ENCODE data around the gene GPR25.

Gene GPR25, protein sequence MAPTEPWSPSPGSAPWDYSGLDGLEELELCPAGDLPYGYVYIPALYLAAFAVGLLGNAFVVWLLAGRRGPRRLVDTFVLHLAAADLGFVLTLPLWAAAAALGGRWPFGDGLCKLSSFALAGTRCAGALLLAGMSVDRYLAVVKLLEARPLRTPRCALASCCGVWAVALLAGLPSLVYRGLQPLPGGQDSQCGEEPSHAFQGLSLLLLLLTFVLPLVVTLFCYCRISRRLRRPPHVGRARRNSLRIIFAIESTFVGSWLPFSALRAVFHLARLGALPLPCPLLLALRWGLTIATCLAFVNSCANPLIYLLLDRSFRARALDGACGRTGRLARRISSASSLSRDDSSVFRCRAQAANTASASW

DNA sequence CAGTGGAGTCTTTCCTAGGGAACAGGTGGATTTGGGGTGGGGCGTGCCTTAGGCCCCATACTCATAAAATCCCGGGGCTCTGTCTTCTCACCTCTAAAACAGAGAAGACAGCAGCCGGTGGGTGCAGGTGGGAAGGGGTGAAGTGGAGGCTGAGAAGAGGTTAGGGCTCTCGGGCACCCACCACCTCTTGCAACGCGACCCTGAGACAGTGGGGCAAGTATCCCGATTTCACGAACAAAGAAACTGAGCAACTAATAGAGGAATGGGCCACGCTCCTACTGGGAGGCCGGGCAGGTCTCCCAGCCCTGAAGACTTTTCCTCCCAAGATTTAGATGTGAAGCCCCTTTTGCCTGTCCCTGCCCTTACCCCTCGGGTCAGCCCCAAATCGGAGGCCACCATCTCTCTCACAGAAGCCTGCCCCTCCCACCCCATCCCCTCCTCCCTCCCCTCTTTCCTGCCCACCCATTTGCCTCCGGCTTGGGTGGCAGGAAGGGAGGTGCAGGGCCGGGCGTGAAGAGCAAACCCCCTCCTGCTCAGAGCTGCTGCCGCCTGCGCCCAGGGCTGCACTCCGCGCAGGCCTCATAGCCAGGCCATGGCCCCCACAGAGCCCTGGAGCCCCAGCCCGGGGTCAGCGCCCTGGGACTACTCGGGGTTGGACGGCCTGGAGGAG is at the start of gene GPR25:
TSS of gene GPR25 (plus strand) at position 536 of the 670 bp plus-strand sequence. CDS start at position 593, 57 bp downstream.
- no peak for DNase-seq

DNA sequence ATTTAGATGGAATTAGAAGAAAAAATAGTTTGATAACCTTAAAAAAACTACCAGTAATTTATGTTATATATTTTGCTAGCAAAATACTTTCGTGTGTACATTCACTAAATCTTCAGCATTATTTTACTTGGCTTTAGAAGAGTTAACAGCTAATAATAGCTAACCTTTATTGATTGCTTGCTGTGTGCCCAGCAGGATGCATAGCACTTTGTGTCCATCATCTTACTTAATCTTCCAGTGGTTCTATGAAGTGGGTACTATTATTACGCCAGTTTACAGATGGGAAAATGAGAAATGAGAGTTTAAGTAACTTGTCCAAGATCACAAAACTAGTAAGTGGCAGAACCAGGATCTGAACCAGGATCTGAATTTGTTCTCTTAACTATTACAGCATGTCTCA is 41.7 kb upstream of the GPR25 start:
- DNase-seq: no peak

DNA sequence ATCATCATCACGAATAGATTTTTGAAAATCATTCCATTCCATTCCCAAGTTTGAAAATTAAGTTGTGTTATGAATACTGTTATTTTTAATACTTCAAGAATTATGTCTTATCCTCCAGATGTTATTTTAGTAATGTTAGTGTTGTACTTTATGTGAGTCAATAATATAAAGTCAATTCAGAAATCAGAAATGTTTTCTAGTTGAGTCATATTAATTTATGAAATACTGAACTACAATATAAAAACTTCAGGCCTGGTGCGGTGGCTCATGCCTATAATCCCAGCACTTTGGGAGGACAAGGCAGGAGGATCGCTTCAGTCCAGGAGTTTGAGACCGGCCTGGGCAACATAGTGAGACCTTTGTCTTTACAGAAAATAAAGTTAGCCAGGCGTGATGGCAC is 38.4 kb upstream of the GPR25 start:
- DNase-seq: no peak

DNA sequence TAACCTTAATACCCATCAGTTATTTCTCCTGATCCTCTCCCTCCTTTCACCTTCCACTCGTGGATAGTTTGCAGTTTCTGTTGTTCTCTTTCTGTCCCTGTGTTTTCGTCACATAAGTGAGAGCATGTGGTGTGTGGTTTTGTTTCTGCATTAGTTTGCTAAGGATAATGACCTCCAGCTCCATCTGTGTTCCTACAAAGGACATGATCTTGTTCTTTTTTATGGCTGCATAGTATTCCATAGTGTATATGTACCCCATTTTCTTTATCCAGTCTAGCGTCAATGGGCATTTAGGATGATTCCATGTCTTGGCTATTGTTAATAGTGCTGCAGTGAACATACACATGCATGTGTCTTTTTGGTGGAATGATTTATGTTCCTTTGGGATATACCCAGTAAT is 36.6 kb upstream of the GPR25 start:
- no peak for DNase-seq

DNA sequence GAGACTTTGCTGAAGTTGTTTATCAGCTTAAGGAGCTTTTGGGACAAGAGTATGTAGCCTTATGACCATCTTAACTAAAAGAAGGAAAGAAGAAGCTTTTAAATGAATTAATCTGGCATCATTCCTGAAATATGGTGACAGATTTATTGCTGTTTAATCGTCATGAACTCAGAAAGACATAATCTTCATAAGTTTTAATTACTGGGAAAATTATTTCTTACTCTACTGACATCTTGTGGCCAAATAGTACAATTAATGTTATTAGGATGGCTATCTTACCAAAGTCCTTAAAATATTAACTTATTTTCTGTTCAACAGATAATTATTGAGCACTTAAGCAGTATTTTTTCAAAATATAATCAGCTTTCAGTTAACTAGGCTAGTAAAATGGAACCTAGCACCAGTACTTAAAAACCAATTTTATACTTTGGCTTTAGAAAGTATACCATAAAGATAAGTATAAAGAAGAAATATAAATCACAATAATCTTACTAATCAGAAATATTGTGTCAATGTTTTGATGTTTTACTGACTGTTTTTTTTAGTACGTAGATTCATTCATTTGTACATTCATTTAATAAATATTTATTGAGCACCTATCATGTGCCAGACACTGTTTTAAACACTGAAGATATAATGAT is 34.7 kb upstream of the GPR25 start:
- no peak for DNase-seq

DNA sequence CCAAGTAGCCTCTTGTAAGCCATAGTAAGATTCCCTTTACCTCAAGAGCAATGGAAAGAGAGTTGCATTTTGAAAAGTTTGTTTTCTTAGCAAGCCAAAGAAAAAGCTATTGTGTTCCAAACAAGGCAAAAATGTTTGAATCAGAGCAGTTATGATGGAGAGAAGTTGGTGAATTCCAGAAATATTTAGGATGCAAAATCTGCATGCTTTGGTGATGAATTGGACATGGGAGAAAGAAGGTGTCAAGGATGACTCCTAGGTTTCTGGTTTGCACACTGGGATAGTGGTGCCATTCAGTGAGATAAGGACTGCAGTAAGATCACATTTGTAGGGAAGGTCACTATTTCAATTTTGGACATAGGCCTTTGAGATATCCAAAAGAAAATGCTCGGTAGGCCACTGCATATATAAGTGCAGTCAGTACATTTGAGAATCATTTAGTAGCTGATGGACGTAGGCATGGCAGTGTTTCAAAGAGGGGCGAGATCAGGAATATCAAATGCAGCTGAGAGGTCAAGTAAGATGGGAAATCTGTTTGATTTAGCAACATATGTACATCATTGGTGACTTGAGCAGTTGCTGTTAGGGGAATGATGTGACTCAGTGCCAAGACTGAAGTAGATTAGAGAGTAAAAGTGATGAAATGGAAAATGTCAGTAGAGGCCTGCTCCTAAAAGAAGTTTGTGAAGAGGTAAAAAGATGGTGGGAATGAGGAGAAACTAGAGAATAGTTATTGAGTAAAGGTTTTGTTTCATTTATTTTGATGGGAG is 33.9 kb upstream of the GPR25 start:
- peak; percentile 3 for DNase-seq

DNA sequence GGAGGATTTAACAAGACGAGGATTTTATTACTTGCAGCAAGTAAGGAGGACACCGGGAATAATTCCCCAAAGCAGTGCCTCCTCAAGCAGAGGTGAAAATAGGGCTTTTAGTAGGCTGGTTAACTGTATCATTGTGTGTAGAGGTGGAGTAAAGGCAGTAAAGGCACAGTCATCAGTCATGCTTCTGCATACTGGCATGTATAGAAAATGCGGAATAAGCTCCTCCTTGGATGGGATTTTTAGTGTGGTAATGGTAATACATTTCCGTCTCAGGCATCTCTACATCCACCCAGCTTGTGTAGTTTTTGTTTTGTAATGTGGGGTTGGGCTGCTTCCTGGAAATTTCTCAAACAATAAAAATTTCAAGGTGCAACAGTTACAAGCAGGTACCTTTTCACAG is 27.4 kb upstream of the GPR25 start:
- DNase-seq: no peak

DNA sequence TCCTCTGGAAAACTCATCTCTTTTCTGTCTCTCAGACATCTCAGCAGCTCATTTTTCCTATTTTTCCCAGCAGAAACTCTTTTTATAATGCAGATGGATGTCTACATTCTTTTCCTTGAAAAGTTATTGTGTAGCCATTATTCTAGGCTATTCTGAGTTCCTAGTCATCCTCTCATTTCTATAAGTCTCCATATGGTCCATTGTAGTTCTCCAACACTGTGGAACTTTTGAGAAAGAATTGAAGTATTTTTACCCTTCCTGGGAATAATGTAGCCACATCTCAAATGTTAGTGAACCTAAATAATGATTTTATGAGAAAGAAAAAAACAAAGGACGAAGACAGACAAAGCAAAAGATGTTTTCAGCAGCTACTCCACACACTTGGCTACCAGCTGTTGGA is 26.4 kb upstream of the GPR25 start:
- DNase-seq: no peak

DNA sequence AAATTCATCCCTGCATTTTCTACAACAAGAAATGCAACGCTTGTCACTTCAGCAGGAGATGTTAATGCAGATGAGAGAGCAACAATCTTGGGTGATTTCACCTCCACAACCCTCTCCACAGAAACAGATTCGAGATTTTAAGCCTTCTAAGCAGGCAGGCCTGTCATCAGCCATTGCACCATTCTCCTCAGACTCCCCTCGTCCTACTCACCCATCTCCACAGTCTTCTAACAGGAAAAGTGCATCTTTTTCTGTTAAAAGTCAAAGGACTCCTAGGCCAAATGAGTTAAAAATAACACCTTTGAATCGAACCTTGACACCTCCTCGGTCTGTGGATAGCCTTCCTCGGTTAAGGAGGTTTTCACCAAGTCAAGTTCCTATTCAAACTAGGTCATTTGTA is 23.4 kb upstream of the GPR25 start:
- no peak for DNase-seq

DNA sequence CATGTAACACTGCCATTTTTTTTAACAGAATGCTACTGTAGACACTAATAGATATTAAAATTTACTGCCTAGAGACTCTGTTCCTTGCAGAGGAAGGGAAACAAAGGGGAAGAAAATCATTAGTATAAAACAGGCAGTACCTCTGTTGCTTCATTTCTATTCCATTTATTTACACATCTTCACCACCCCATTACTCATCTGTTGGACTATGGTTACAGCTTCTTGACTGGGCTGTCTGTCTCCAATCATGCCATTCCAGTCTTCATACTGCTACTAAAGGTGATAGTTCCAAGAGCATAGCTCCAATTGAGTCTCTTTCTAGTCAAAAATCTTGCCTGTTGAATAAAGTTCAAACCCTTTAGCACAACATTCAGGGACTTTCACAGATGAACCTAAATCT is 22.2 kb upstream of the GPR25 start:
- DNase-seq: no peak

DNA sequence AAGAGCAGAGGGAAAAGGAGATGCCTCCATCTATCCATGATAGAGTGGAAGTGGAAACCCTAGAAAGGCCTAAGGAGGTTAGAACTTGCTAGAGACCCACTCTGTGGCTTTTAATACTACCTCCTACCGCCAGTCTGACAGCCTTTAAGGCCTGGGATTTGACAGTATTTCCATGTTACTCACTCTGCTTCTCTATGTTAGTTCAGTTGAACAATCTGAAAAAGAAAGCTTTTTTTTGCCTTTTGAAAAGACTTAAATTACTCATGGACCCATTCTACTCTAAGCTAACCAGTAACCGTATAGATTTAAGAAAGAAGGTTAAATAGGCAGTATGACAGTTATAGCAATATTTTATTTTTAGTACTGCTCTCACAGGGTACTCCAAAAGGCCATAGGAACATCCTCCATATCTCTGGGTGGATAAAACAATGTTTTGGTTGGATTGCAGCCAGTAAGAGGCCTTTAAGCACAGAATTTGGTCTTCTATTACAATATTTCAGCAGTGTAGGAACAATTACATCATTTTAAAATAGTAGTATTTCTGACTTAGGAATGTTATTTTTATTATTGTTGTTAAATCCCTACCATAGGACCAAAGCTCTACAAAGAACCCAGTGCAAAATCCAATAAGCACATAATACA is 15.9 kb upstream of the GPR25 start:
- no peak for DNase-seq

DNA sequence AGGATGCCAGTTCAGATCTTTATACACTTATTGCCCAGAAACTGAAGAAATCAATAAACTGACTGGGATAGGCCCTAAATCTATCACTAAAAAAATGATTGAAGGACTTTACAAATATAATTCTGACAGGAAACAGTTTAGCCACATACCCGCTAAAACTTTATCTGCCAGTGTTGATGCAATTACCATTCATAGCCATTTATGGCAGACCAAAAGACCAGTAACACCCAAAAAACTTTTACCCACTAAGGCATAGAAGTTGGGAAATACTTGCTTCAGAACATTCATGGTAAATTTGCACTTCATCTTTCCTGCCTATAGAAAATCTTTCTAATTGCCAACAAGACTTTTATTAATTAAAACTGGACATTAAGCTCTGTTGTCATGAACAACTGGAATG is 15.0 kb upstream of the GPR25 start:
- DNase-seq: no peak

DNA sequence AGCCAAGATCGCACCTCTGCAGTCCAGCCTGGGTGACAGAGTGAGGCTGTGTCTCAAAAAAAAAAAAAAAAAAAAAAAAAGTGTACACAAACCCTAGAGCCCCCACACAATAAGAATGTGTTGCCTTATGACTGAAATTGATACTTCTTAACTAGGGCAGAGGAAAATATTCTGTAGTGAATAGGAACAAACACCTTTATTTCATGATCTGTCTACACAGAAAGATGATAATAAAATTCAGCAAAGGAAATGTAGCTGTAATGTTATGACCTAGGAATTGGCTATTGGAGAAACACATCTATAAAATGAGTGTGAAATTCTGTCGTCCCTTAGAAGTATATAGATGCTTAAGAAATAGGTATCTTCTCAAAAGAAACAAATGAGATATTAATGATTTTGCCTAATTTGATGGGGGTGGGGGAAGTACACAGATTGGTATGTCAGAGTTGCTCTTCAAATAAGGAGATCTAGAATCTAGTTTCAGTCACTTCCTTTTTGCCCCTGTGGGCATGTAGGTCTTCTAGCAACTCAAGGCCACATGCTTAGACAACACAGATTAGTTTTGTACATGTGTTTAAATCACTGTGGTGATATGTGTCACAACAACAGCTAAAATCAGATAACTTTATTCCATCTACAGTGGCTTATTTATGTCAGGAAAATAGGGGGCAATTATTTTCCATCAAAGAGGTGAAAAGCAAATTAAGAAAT is 10.7 kb upstream of the GPR25 start:
- no peak for DNase-seq

DNA sequence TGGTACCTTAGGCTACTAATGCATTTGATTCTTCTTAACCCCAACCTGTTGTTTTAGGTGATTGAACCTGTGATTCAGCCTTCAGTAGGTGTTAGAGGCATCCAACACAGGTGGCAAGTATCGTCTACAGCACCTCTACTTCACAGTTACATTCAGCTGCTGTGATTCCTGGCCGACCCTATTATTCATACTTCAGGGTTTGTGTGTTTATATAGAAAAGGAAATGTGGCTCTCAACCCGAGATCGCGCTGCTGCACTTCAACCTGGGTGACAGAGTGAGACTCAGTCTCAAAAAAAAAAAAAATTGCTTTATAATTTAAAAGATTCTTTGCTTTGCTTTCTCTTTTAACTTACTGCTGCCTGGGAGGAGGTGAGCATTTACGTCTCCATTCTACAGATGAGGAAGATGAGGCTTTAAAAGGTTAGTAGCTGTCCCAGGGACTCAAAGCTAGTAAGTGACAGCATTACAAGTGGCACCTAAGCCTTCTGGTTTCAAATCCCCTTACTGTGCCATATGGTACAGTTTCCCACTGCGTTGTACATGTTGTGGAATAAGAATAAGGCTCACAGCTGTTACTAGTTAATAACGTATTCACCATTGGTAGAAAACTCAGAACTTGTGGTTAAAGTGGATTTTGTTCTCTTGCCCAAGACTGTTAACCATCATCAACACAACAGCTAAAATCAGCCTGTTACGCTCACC is 9.9 kb upstream of the GPR25 start:
- DNase-seq: no peak

DNA sequence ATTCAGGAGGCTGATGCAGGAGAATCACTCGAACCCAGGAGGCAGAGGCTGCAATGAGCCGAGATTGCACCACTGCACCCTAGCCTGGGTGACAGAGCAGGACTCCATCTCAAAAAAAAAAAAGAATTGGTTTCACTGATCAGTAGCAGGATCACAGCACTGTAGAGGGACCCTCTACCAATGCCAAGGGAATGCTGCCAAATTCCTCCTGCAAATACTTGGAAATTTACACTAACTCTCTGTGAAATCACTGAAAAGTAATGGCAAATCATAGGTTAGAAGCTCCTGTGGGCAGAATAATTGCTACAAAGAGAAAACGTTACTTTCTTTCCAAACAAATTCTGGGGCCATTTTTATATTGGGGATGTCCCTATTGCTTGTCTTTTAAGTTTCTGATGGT is 6.7 kb upstream of the GPR25 start:
- DNase-seq: no peak

DNA sequence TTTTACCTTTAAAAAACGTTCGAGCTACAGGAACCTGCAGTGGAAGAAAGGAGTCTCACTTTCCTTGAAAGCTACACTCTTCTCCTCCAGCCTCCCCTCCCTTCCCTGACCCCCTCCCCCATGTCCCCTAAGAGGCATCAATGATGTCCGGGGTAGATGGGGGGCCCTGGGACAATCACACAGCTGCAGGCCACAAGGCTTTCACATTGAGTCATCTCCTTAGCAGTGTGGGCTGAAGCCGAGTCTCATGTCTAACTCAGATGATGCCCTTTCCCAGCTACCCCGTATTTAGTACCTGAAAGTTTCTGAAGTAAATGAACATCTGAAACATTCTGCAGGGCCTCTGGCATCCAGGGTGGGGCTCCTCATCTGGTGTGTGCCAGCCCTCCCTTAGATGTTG is 6.3 kb upstream of the GPR25 start:
- no peak for DNase-seq

DNA sequence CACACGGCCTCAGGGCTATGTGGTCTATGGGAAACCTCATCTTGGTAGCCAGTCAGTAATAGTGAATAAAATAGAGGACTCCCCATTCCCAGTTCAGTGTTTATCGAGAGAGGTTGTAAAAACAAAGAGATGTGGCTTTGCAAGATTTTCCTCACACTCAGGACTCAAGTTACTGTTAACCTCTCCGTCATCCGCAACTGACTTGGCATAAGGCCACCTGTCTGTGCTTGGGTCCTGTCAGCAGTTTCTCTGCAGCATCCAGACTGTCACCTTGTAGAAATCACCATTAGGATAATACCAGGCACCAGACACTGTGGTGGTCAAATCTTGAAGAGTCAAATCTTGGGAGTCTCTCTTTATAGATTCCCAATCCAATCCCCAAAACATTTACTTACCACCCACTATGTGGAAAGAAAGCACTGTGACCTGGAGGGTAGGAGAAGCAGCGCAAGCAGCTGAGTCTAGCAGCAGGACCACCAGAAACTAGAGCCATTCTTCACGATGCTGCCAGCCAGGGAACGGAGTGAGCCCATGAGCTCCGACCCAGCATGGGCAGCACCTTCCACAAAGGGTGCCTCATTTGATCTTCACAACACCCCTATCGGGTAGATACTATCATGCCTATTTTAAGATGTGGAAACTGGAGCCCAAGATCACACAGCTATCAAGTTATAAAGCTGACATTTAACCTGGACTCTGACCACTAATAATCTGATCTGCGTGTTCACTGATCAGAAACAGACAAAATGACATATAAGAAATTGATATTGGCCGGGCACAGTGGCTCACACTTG is 5.6 kb upstream of the GPR25 start:
- no peak for DNase-seq

DNA sequence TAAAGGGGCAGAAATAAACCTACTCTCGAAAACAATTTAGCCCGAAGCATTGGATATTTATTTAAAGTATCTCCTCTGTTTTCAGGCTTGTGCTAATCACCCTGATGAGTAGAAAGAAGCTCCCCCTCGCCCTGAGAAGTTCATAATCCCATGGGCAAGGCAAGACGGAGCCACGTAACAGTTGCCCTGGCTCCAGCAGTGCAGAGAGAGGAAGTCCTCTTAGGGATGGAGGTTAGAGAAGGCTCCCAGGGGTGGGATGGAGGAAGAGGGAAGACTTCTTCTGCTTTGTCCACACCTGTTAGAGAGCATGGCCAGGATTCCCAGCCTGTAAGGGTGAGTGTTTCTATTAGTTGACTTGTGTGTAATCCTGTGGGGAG is 3.4 kb upstream of the GPR25 start:
- DNase-seq: no peak

DNA sequence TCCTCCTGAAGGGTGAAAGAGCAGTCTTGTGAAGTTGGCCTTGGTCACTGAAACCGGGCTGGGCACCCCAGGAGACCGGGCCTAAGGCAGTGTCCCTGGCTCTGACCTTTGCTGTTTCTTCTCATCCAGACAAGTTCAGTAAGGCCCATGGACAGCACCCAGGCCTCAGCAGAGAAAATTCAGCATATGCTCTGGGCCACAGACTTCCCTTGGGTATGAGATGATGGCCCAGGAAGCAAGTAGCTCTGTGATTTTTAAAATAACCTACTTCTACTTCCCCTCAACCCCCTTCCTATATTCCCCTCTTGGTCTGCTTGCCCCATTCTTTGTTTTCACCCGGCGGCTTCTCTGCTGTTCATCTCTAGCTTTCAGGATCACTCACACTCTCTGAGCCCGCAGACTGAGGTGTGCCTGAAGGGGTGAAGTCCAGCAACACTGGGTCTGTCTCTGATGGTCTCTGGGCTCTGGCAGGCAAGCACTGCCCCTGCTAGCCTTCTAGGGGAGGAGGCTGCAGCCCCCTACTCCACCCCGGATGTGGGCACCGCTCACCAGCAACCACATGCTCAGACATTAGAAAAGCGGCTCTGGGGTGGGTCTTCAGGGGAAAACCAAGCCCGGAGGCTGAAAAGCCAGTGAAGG is 2.9 kb upstream of the GPR25 start:
- no peak for DNase-seq

DNA sequence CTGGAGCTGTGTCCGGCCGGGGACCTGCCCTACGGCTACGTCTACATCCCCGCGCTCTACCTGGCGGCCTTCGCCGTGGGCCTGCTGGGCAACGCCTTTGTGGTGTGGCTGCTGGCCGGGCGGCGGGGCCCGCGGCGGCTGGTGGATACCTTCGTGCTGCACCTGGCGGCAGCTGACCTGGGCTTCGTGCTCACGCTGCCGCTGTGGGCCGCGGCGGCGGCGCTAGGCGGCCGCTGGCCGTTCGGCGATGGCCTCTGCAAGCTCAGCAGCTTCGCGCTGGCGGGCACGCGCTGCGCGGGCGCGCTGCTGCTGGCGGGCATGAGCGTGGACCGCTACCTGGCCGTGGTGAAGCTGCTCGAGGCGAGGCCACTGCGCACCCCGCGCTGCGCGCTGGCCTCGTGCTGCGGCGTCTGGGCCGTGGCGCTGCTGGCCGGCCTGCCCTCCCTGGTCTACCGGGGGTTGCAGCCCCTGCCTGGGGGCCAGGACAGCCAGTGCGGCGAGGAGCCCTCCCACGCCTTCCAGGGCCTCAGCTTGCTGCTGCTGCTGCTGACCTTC is 412 bp downstream of the GPR25 start:
- DNase-seq: no peak

All from amniotic stem cell (primary cell).